HG03439 (cell line): ENCODE data around the gene KLHL24.
A peak's percentile ranks its signal among the peaks of the same experiment; 100 is the strongest.
"Not testable (repeated sequence)": the region's sequence is repeated elsewhere in the genome, so short reads cannot be mapped to it uniquely, and the experiment has no call there.

Experiments used
- ATAC-seq: cut with Tn5 transposase; IDR thresholded peaks from one replicate; pipeline ENCODE4 v1.9.1; 2021; ENCODE audit warnings: mild to moderate bottlenecking, moderate library complexity; ENCODE audit not compliant: unreplicated experiment

KLHL24 gene, protein sequence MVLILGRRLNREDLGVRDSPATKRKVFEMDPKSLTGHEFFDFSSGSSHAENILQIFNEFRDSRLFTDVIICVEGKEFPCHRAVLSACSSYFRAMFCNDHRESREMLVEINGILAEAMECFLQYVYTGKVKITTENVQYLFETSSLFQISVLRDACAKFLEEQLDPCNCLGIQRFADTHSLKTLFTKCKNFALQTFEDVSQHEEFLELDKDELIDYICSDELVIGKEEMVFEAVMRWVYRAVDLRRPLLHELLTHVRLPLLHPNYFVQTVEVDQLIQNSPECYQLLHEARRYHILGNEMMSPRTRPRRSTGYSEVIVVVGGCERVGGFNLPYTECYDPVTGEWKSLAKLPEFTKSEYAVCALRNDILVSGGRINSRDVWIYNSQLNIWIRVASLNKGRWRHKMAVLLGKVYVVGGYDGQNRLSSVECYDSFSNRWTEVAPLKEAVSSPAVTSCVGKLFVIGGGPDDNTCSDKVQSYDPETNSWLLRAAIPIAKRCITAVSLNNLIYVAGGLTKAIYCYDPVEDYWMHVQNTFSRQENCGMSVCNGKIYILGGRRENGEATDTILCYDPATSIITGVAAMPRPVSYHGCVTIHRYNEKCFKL

GRCh38 chr3:183635431-183636220, at the start of gene KLHL24:
KLHL24 (plus strand) TSS chr3:183635623; CDS start chr3:183650357, 14,734 bp downstream.
- peak; percentile 76 for ATAC-seq

DNA sequence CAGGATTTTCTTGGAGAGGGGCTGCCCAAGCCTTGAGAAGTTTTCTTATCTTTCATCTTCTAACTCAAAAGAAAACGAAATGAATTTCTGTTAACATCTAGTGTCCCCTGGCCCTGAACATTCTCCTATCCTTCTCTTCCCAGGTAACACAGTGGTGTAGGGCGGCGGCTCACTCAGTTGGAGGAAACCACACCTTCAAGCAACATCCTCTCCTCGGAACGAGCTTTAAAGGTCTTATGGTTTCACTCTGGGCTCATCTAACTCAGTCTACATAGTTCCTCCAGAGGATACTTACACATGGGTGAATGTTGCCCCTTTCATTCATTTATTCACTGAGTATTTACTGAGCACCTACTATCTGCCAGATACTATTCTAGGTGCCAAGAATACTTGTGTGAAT, 48.9 kb upstream of the KLHL24 start:
- ATAC-seq: no peak

GRCh38 chr3:183587336-183587735, 48.1 kb upstream of the KLHL24 start:
- no peak for ATAC-seq

DNA sequence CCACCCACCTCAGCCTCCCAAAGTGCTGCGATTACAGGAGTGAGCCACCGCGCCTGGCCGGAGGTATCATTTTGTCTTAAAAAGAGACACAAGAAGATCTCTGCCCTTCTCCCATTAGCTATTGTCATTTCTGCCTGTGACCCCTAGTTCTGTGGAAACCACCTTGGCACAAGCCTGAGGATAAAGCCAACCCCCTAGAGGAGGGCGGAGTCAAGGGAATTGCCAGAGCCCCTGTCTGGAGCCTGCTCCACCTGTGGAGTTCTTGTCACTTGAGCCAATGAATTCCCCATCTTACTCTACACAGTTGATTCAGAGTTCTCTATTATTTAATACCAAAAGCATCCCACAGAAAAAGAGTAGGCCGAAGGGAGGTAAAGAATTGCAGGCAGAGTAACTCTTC, 45.0 kb upstream of the KLHL24 start:
- no peak for ATAC-seq

DNA sequence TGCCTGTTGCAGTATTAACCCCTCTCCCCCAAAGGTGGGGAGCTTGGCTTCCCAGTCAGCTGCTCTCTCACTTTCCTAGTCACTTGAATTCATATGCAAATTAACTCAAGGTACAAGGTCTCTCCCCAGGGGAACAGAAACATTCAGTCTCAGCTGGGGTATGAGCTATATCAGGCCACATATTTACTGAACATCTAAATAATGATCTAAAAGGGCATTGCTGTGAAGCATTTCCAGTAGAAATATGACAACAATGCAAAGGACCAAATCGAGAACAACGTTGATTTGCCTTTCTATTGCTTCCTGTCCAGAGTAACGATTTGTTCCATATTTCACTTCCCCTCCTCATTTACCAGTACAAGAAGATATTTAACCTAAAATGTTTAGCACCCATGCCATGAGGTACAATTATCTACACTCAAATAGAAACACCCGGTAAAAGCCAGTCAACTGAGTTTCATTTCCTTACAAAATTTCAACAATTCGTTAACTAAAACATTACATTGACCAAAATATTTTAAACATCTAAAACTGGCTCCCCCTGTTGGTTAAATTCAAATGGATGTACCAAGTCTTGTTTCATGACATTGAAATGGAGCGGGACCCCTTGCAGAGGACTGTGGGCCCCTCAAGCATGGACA, 43.4 kb upstream of the KLHL24 start:
- peak; percentile 83 for ATAC-seq

GRCh38 chr3:183592821-183593220, 42.6 kb upstream of the KLHL24 start:
- no peak for ATAC-seq

GRCh38 chr3:183594636-183595035, 40.8 kb upstream of the KLHL24 start:
- ATAC-seq: no peak

- no peak for ATAC-seq
These were observed 37.5 kb upstream of the KLHL24 start for GRCh38 chr3:183597959-183598358.

GRCh38 chr3:183611326-183611725, 24.1 kb upstream of the KLHL24 start:
- not testable (repeated sequence) for ATAC-seq

DNA sequence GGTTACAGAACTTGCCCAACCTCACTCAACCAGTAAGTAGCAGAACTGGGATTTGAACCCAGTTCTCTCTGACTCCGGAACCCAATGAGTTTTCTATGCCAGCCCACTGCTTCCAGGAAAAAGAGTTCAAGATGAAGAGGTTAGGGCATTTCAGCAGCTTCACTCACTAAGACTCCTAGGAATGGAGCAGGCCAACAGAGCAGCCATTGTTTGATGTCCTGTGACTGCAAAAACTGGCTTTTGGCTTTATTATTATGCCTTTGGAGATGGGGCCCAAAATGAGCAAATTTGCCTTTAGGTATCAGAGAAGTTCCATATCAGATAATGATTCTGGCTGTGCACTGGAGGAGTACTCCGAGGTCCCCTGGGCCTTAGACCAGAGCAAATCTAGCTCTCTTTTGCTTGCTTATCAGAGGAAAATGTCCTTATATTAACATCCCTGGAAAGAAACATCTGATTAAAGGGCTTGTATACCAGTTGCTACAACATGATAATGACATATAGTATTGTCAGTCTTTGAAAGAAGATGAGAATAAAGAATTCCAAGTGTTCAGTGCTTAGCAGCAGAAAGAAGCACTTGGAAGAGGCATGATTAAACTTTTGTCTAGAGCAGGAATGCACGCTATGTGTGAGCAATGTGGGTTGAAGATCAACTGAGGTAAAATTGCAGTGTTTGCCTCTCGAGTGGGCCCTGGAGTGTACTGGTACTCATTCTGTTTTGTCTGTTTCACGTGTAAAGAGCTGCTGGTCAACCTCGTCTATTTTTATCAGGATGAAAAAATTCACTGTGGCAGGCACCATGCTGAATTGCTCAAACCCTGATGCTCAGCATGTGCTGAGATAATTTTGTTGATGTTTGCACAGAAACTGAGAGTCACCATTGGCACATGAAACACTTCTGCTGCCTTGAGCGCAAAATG, 21.8 kb upstream of the KLHL24 start:
- ATAC-seq: no peak

DNA sequence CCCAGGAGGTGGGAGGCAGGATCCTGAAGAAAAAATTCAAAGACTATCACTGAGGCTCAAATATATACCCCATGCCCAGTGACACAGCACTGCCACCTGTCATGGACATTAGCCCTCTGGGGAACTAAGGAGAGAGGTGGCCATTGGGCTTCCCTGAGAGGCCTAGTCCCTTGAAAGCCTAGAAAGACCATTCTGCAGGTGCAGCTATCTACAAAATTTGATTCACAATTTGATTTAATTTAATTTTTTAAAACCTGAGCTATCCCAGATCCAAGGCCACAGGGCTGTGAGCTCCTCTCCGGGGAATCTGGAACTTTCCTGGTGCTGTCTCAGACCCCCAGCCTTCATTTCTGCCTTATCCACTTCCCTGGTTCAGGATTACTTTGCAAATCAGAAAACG, 16.9 kb upstream of the KLHL24 start:
- ATAC-seq: no peak

DNA sequence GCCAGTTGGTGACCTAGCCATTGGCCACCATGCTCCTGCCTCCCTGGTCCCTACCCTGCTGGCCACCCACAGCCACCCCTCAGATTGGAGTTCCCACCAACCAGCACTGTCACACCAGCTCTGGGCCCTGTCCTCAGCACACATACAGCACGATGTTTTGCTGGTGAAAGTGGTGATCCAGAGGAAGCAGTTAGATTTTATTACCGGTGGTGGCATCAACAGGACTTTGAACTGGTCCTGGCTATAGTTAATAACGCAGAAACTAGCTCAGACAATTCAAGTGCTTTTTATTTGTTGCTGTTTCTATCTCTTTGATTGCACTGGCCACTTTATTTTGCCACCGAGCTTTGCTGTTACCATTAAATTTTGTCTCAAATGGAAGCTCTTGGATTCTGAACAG, 16.4 kb upstream of the KLHL24 start:
- no peak for ATAC-seq

DNA sequence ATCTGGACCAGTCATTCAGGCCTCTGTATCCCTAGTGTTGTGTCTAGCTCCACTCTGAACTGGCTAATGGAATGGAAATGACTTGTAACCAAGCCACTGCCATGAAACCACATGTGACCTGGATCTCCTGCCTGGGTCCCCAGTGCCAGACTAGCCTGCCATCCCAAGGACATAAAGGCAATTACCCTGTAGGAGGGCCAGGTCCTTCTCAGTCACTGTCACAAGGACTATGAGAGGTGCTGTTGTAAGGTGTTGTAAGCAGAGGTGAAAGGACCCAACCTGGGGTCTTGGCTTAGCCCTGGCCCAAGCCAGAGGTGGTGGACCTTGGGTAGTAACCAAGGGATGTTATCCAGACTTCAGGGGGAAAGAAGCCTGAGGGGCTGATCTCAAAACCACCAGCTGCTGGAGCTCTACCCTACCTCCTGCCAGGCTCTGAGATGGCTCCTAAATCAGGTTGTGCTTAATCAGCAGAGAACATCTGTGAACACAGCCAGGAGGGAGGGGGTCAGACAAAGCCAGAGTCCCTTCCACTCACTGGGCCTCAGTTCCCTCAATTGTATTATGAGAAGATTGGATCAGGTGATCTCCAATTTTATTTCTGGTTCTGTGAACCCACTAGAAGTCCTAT, 15.7 kb upstream of the KLHL24 start:
- ATAC-seq: no peak

GRCh38 chr3:183620252-183620628, 15.2 kb upstream of the KLHL24 start:
- ATAC-seq: no peak

- not testable (repeated sequence) for ATAC-seq
These were observed 12.9 kb upstream of the KLHL24 start for GRCh38 chr3:183622473-183622872.

- no peak for ATAC-seq
These were observed 8.4 kb upstream of the KLHL24 start for GRCh38 chr3:183626877-183627594.

DNA sequence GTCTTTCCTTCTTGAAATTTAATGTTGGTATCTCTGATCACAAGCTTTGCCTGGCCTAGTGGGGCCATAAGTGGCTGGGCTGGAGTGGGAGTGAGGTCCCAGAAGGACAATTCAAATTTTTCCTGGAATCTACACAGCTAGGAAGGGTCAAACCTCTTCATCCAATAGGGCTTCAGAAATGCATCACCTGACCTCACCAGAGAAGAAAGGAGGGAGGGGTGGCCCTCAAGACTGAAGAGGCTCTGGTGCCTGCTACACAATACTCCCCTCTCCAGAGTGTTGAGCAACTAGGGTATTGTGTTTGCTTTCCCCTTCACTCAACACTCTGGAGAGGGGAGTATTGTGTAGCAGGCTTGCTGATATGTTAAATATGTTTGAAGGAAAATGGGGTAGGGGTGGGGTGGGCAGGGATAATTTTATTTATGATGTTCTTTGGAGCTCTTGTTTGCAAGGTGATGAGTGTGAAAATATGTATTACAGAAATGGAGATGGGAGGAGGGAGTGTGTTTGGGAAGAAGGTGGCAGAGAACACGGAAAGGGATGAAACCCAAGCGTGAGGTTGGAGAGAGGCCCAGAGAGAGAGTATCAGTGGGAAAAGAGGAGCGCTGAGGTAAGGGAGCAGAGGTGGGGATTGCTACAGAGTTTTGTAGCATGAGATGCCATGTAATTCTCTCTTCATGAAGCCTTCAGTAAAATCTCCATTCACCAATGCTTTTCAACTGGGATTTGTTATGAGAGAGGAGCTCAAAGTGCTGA, 5.7 kb upstream of the KLHL24 start:
- no peak for ATAC-seq

DNA sequence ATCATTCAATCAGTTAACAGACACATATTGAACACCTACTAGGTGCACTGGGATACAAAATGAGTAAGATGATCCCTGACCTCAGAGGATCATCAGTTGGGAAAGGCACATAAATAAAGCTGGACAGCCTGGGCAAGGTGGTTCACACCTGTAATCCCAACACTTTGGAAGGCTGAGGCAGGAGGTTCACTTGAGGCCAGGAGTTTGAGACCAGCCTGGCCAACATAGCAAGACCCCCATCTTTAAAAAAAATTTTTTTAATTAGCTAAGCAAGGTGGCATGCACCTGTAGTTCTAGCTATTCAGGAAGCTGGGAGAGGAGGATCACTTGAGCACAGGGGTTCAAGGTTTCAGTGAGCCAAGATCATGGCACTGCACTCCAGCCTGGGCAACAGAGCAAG, 3.7 kb upstream of the KLHL24 start:
- ATAC-seq: no peak
